Omental fat pad (tissue), 4 donors: ENCODE measurements around the gene KIN. TPM values are rescaled to one million over a fixed set of nuclear protein-coding genes. Genes with fewer than 3 reads are reported as not detected.
"Not testable (repeated sequence)": the region's sequence is repeated elsewhere in the genome, so short reads cannot be mapped to it uniquely, and the experiment has no call there.

Experiments
- ATAC-seq: fragments of 150-250 bp; one replicate; pipeline ENCODE4 v1.9.1; 2016; ENCODE audit warnings: mild to moderate bottlenecking, moderate library complexity; ENCODE audit not compliant: low FRiP score
- DNase-seq: peaks from one replicate; pipeline ENCODE4 v3.0.0-alpha.2; 2019; ENCODE audit warnings: low spot score
- CTCF ChIP-seq, 3 donors: fragments of 450-650 bp; IDR thresholded peaks; one replicate each; pipeline ENCODE4 v1.5.1; 2016 to 2017; ENCODE audit warnings: antibody characterized with exemption in 3 of 3, mild to moderate bottlenecking in 3 of 3, moderate library complexity in 2 of 3
- total RNA-seq, 4 donors: library from RNA; depleted of rRNA; stranded (reverse); fragments of >200 nt; gene quantifications; one replicate each; pipeline ENCODE4 v1.1.0, GENCODE V29; 2016

KIN gene
- total RNA-seq, 4 donors from 2014 or later, result 3.6 to 8.7 (median 7.3) TPM

DNA sequence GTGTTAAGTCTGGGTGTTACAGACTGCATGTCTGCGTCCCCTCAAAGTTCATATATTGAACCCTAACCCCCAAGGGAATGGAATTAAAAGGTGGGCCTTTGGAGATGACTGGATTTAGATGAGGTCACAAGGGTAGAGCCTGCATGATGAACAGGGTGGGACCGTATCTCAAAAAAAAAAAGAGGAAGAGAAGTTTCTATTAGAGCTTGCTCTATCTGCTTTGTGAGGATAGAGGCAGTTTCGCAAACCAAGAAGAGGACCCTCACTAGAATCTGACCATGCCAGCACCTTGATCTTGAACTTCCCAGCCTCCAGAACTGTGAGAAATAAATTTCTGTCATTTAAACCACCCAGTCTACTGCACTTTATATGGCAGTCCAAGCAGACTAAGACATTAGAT lies 1.4 kb downstream of the KIN start:
- no peak for TF ChIP-seq CTCF (IDR thresholded peaks at IDR 0.05)
- DNase-seq (no peak), ATAC-seq (no peak)

DNA sequence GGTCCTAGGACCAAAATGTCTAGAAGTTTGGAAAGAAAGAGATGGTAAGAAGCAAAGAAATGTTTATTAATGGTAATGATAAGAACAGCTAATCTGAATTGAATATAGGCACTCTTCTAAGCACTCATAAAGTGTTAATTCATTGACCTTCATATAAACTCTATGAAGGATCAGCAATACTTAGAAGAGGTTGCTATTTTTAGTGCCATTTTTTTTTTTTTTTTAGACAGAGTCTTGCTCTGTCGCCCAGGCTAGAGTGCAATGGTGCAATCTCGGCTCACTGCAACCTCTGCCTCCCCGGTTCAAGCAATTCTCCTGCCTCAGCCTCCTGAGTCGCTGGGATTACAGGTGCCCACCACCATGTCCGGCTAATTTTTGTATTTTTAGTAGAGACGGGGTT lies 5.6 kb downstream of the KIN start:
- DNase-seq, ATAC-seq: not testable (repeated sequence)

- no peak for TF ChIP-seq CTCF (IDR thresholded peaks at IDR 0.05)
- no peak for DNase-seq
- no peak for ATAC-seq
These were observed 11.0 kb downstream of the KIN start for GRCh38 chr10:7776777-7777176.

GRCh38 chr10:7773845-7774801 lies 13.7 kb downstream of the KIN start:
- no peak for DNase-seq
- ATAC-seq, result no peak
- TF ChIP-seq CTCF (IDR thresholded peaks at IDR 0.05), result no peak

GRCh38 chr10:7768417-7768816 lies 19.4 kb downstream of the KIN start:
- ATAC-seq (no peak), DNase-seq (no peak)

GRCh38 chr10:7767209-7767608 lies 20.6 kb downstream of the KIN start:
- no peak for DNase-seq
- no peak for ATAC-seq
- no peak for TF ChIP-seq CTCF (IDR thresholded peaks at IDR 0.05)

More at GRCh38 chr10:7768417-7768816, 19.4 kb downstream of the KIN start:
- TF ChIP-seq CTCF (IDR thresholded peaks at IDR 0.05), result no peak

DNA sequence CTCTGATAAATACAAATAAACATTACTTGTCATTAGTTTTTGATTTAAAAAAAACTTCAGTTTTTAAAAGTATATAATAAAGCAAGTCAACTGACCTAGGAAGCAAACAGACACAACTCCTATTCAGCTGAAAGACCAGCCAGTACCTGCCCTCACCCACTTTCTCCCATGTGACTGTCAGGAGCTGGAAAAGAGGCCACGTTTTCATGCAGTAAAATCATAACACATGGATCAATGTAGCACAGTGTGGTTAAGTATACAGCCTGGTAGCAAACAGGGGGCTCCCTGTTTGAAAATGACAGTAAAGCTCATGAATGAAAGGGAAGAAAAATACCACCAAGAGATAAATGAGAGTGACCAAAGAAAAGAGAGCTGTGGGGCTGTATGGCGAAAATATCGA lies 21.6 kb downstream of the KIN start:
- no peak for DNase-seq
- no peak for TF ChIP-seq CTCF (IDR thresholded peaks at IDR 0.05)
- ATAC-seq, result no peak
